ENCODE measurements around the gene H2BW1. TPM values are rescaled to one million over a fixed set of nuclear protein-coding genes. Genes with fewer than 3 reads are reported as not detected.

Gene H2BW1
- total and polyA plus RNA-seq, 7 experiments from 2014 or later: not detected

Other genes starting within 250 kb of the H2BW1 start
- gene PLP1, start 236.9 kb downstream of the H2BW1 start, total RNA-seq: not detected
- gene PLP1, start 236.9 kb downstream of the H2BW1 start, polyA plus RNA-seq: not detected
- gene RAB9B, start 181.5 kb downstream of the H2BW1 start, total RNA-seq: under 1 TPM; 0.40 to 0.86 (median 0.51) TPM
- under 1 TPM; 0.10 to 0.59 TPM for gene RAB9B, start 181.5 kb downstream of the H2BW1 start, polyA plus RNA-seq
- 10 to 100 TPM in 1 of 5 experiments, 1 to 10 TPM in 4; 5.5 to 10.3 (median 6.8) TPM for gene TMSB15B, start 51.1 kb downstream of the H2BW1 start, total RNA-seq
- 10 to 100 TPM; 10.0 to 14.7 TPM for gene TMSB15B, start 51.1 kb downstream of the H2BW1 start, polyA plus RNA-seq
- not detected for gene H2BW2, start 26.2 kb upstream of the H2BW1 start, total RNA-seq
- not detected for gene H2BW2, start 26.2 kb upstream of the H2BW1 start, polyA plus RNA-seq
- gene TMSB15C, start 62.5 kb upstream of the H2BW1 start, total RNA-seq: 1 to 10 TPM; 2.5 to 4.6 (median 4.2) TPM
- 1 to 10 TPM; 1.2 to 1.3 TPM for gene TMSB15C, start 62.5 kb upstream of the H2BW1 start, polyA plus RNA-seq
- 1 to 10 TPM in 4 of 5 experiments, under 1 TPM in 1; 0.24 to 5.9 (median 2.5) TPM for gene ZCCHC18, start 98.8 kb upstream of the H2BW1 start, total RNA-seq
- gene ZCCHC18, start 98.8 kb upstream of the H2BW1 start, polyA plus RNA-seq: 1 to 10 TPM in 1 of 2 donors, under 1 TPM in 1; 0.83 to 1.0 TPM
- gene SLC25A53, start 143.3 kb upstream of the H2BW1 start, total RNA-seq: 10 to 100 TPM in 4 of 5 experiments, 1 to 10 TPM in 1; 7.2 to 18.9 (median 10.4) TPM
- gene SLC25A53, start 143.3 kb upstream of the H2BW1 start, polyA plus RNA-seq: 1 to 10 TPM; 5.6 to 7.0 TPM
- 10 to 100 TPM; 12.6 to 20.4 (median 13.4) TPM for gene FAM199X, start 152.7 kb upstream of the H2BW1 start, total RNA-seq
- gene FAM199X, start 152.7 kb upstream of the H2BW1 start, polyA plus RNA-seq: 1 to 10 TPM; 8.2 to 9.4 TPM
- gene ESX1, start 241.2 kb upstream of the H2BW1 start, total RNA-seq: not detected
- gene ESX1, start 241.2 kb upstream of the H2BW1 start, polyA plus RNA-seq: not detected

Measured in naive thymus-derived CD4-positive, alpha-beta T cell (primary cell).